Forelimb muscle (tissue), 1 donor: ENCODE data around the gene CAMK1D. TPM values are rescaled to one million over a fixed set of nuclear protein-coding genes. Genes with fewer than 3 reads are reported as not detected.

Experiments used
- DNase-seq: peaks from one replicate; pipeline ENCODE4 v3.0.0-alpha.2; 2013; ENCODE audit warnings: low read depth
- polyA plus RNA-seq: library from polyadenylated mRNA; unstranded; fragments of 120-200 nt; gene quantifications from one replicate; pipeline ENCODE4 v1.2.1, GENCODE V29; 2013; ENCODE audit not compliant: insufficient read length

CAMK1D gene
- polyA plus RNA-seq, 1 donor, result 3.6 TPM

DNA sequence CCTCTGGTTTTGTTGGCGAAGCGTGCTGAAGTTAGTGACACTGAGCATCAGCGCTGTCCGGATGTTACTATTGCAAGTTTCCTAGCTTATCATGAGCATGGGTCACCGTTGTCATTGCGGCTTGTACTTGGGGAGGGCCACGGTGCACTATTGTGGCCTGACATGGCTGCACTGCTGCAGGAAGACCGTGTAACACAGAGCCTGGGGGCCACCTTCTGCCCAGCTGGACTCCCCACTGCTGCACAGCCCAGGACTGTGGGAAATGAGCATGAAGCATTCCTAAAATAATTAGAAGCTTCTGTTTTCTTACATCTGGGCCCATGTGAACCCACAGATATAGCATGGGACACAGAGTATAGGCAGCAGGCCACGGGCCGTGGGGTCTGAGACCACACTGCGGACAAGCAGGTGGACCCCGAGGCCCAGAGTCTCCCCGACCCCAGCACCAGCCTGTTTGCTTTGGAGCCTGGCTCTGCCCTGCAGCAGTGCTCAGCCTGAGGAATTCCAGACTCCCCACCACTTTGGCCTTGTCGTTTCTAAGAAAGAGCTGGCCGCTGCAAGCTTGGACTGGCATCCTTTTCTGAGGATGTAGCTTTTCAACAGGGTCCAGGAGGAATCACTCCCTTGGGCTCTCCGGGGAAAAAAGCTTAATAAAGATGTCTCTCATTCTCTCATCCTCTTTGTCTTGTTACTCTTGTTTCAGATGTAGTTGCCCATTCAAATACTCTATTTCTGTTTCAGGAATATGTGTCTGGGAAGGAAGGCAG, 473.0 kb downstream of the CAMK1D start:
- DNase-seq, result no peak

GRCh38 chr10:12822893-12823170, 473.5 kb downstream of the CAMK1D start:
- DNase-seq, result no peak

DNA sequence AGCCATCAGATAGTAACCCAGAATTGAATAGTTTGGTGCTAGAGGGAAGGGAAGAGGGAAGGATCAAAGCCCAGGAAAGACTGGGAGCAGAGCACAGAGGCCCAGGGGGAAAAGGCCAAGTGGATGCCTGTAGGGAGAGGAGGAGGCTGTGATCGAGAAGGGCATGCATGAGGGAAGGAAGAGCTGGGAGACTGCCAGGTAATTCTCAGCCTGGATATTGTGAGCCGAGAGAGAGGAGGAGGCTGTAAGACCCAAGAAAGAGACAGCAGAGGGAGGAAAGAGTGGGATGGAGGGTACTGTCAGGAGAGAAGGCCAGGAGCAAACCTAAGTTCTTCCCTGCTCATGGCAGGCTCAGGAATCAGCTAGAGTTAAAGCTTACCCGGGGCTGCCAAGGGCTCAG, 474.0 kb downstream of the CAMK1D start:
- no peak for DNase-seq

DNA sequence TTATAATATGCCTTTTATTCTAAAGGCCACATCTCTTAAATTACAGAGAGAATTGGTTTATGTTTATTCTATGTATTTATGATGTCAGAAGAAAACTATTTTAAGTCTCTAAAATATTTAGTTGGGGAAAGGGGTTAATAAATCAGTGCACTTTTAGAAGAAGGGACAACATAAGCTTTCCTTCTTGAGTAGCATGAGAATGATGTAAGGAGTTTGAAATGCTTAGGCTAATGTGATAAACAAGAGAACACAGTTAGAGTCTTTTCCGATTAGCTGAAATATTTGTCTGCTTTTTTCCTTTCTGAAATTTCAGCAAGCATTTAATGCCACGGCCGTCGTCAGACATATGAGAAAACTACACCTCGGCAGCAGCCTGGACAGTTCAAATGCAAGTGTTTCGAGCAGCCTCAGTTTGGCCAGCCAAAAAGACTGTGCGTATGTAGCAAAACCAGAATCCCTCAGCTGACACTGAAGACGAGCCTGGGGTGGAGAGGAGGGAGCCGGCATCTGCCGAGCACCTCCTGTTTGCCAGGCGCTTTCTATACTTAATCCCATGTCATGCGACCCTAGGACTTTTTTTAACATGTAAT, 476.0 kb downstream of the CAMK1D start:
- DNase-seq, result no peak

GRCh38 chr10:12826800-12827372, 477.5 kb downstream of the CAMK1D start:
- DNase-seq, result no peak

DNA sequence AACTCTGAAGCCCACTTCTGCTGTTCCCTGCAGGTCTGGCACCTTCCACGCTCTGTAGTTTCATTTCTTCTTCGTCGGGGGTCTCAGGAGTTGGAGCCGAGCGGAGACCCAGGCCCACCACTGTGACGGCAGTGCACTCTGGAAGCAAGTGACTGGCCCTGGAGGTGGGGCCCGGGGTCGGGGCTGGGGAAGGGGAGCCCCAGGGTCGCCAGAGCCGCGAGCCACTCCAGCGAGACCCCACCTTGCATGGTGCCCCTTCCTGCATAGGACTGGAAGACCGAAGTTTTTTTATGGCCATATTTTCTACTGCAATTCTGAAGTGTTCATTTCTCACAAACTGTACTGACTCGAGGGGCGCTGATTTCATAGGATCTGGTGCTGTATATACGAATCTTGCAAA, 479.4 kb downstream of the CAMK1D start:
- no peak for DNase-seq

GRCh38 chr10:12829831-12830390, 480.6 kb downstream of the CAMK1D start:
- no peak for DNase-seq

DNA sequence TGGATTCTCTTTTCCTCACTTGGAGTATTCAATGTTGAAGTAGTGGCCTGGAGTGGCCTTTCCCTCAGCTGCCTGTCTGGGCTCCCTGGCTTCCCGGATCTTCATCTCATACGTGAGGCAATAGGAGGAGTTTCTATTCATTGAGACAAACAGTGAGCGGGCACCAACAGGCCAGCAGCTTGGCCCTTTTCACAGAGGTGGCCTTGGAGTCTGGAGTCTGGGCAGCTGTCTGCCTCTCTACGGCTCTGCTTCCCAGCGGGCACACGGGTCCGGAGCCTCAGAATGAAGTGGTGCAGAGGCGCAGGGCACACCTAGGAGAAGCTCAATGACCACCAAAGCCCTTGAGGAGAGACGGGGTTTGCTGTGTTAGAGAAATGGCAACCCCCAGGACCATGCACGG, 482.7 kb downstream of the CAMK1D start:
- no peak for DNase-seq

DNA sequence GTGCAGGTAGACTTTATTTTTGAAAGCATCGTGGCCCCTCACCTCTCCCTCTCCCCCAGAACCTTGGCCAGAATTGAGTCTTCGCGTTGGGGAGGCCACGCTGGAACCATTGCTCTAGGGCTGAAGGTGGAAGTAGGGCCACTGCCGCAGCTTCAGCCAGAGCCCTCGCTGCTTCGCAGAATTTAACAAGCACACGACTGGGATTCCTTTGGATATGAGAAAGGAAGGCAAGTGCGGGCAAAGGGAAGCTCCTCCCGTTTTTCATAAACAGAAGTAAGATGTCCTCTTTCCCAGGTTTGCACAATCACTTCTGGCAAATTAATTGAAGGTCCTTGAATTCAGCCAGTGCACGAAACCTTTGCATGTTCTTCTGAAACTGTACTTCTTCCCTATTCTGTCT, 484.1 kb downstream of the CAMK1D start:
- no peak for DNase-seq

DNA sequence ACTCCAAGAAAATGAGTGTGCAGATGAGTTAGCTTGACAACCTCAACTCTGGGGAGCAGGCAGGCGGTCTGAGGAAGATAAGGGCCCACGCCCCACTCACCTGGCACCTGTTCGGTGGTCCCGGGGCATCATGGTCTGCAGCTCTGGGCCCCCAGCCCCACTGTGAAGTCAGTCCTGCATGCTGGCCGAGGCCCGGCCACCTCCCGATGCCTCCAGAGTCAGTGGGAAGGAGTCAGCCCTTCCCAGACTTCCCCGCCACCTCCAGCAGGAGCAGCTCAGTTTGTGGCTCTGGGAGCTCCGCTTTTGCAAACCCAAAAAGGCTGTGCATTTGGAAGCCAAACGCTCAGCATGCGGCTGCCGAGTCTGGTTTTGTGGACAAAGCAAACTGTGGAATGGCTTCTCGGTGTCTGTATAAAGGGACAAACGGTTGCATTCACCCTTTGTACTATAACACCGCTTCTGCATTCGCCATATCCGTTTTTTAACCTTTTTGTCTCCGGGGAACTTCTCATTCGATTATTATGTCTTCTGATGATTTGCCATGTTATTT, 484.8 kb downstream of the CAMK1D start:
- no peak for DNase-seq

- DNase-seq, result no peak
Measured at GRCh38 chr10:12834721-12835120, 485.4 kb downstream of the CAMK1D start.

- DNase-seq, result no peak
Measured at GRCh38 chr10:12835709-12836108, 486.4 kb downstream of the CAMK1D start.

DNA sequence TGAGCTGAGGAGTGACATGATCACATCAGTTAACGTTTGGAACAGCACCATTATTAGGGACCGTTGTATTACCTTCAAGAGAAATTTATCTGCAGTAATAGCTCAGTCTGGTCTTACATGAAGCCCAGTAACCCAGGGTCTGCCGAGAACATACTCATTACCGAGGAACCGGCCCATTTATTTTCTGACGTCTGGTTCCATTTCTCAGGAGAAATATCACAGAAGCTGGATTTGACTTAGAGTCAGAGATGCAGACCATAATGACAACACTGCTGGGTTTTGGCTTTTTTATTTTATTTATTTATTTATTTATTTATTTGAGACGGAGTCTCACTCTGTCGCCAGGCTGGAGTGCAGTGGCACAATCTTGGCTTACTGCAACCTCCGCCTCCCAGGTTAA, 489.0 kb downstream of the CAMK1D start:
- DNase-seq, result no peak

GRCh38 chr10:12838995-12839927, 489.9 kb downstream of the CAMK1D start:
- DNase-seq, result no peak

GRCh38 chr10:12839941-12840611, 490.7 kb downstream of the CAMK1D start:
- DNase-seq, result peak; percentile 46

DNA sequence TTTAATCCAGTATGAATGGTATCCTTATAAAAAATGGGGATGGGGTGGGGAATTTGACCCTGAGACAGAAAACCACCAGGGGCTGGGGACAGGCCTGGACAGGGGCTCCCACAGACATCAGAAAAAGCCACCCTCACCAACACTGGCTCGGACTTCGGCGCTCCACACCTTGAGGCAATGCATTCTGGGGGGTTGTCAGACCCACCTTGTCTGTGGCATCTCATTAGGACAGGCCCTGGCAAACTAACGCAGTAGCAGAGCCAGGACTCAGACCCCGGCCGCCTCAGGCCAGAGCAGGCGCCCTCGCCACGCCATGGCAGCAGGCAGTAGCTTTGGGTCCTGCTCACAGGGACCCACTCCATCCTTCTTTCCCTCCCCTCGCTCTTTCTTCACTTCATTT, 492.1 kb downstream of the CAMK1D start:
- DNase-seq, result no peak

DNA sequence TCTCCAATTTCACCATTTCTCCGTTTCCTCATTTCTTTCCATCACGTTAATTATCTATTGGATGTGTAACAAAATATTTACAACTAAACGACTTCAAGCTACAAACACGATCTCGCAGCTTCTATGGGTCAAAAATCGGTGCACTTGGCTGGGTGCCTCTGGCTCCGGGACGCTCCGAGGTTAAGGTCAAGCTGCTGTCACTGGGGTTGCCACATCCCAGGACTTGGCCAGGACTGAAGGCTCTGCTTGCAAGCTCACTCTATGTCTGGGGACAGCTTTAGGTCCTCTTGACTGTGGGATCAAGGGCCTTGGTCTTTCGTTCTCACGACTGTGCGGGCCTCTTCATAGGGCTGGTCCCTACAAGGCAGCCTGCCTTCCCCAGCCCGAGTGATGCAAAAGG, 492.5 kb downstream of the CAMK1D start:
- no peak for DNase-seq

GRCh38 chr10:12842310-12842709, 493.0 kb downstream of the CAMK1D start:
- DNase-seq, result no peak

DNA sequence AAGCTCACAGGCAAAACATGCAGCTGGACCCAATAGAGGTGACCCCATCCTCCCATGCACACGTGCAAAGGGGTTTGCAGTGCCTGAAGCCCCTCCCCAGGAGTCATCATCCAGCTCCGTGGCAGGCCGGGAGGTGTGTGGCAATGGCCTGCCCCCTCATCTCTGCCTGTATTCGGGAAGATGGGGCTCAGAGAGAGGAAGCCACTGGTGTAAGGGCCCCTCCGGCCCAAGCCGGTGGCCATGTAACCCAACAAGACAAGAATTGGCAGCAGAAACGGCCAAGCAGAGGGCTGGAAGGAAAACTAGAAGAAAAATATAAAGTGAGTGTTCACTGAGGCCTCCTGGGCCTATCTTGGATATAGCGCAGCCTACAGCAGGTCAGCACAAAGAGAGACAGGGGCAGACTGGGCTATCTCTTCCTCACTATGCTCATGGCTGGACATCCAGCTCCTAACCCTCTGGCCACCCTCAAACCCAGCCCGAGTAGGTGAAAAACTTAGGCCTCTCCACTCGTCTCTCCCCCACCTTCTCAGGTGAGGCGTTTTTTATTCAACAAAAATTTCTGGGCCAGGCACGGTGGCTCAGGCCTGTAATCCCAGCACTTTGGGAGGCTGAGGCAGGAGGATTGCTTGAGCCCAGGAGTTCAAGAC, 494.1 kb downstream of the CAMK1D start:
- DNase-seq, result no peak

GRCh38 chr10:12844811-12845483, 495.6 kb downstream of the CAMK1D start:
- DNase-seq, result peak; percentile 88
